A673 (cell line): ENCODE data around the gene PHACTR3. TPM values are rescaled to one million over a fixed set of nuclear protein-coding genes. Genes with fewer than 3 reads are reported as not detected.

Experiments used
- BruUV-seq: library from RNA; stranded (reverse); fragments of 400-500 nt; replicated peaks from 2 replicates; lab custom pipeline; 2021; lab: Mats Ljungman, UMichigan
- CTCF ChIA-PET: fragments of 300-600 bp; sonication (Branson Sonifier 250); formaldehyde crosslinking; loops from one replicate; lab custom pipeline; 2022; ENCODE audit warnings: antibody characterized with exemption; lab: Charles Lee
- POLR2A ChIA-PET: fragments of 300-600 bp; sonication (Branson Sonifier 250); formaldehyde crosslinking; loops from one replicate; lab custom pipeline; 2022; ENCODE audit warnings: antibody characterized with exemption; ENCODE audit not compliant: low non-redundant PET; lab: Charles Lee
- DNase-seq: peaks from one replicate; pipeline ENCODE4 v3.0.0-alpha.2; 2015; ENCODE audit warnings: low spot score
- H3K27ac ChIP-seq: fragments of 200-600 bp; sonication (generic); 2 replicates; pipeline ENCODE4 v1.5.1; 2016; ENCODE audit warnings: mixed run types, low read depth, mild to moderate bottlenecking, mixed read lengths, antibody characterized with exemption, low read length; ENCODE audit not compliant: poor library complexity, severe bottlenecking
- H3K27me3 ChIP-seq: fragments of 200-600 bp; sonication (generic); replicated peaks from 2 replicates; pipeline ENCODE4 v1.6.1; 2017; ENCODE audit warnings: mixed run types, low read depth, mild to moderate bottlenecking, mixed read lengths, antibody characterized with exemption, low read length; ENCODE audit not compliant: insufficient read depth, poor library complexity
- H3K36me3 ChIP-seq: fragments of 200-600 bp; sonication (generic); 2 replicates; pipeline ENCODE4 v1.6.1; 2016; ENCODE audit warnings: mixed run types, mild to moderate bottlenecking, mixed read lengths, antibody characterized with exemption, low read length; ENCODE audit not compliant: insufficient read depth, poor library complexity, severe bottlenecking
- H3K4me1 ChIP-seq: fragments of 200-600 bp; sonication (generic); 2 replicates; pipeline ENCODE4 v1.6.1; 2017; ENCODE audit warnings: mixed run types, mild to moderate bottlenecking, mixed read lengths, antibody characterized with exemption, low read length; ENCODE audit not compliant: insufficient read depth, poor library complexity, severe bottlenecking
- H3K4me3 ChIP-seq: fragments of 200-600 bp; sonication (generic); 2 replicates; pipeline ENCODE4 v1.5.1; 2016; ENCODE audit warnings: low read depth, mixed run types, mild to moderate bottlenecking, mixed read lengths, low read length; ENCODE audit not compliant: poor library complexity, severe bottlenecking
- H3K9me3 ChIP-seq: fragments of 200-600 bp; sonication (generic); 2 replicates; pipeline ENCODE4 v1.6.1; 2016; ENCODE audit warnings: mixed run types, low read depth, mild to moderate bottlenecking, mixed read lengths, antibody characterized with exemption, low read length; ENCODE audit not compliant: poor library complexity, severe bottlenecking
- CTCF ChIP-seq: fragments of 300-800, 200-600 bp; sonication (generic); conservative IDR thresholded peaks from 2 replicates; pipeline ENCODE4 v1.5.1; 2017; ENCODE audit warnings: low read depth, mild to moderate bottlenecking, antibody characterized with exemption, low read length, moderate library complexity, mixed read lengths
- EZH2 ChIP-seq: fragments of 200-600 bp; sonication (generic); IDR thresholded peaks from 2 replicates; pipeline ENCODE4 v1.6.1; 2017; ENCODE audit warnings: borderline replicate concordance, low read depth, mild to moderate bottlenecking, mixed read lengths, antibody characterized with exemption, low read length; ENCODE audit not compliant: poor library complexity, severe bottlenecking
- intact Hi-C: fragments of 100-400 bp; cut with micrococcal nuclease; formaldehyde crosslinking; loops from one replicate; pipeline ENCODE4 v1.10.0; 2022; ENCODE audit not compliant: unreplicated experiment
- total RNA-seq: library from RNA; stranded (reverse); gene quantifications from 2 replicates; pipeline ENCODE4 v1.2.3, GENCODE V29; 2021

The PHACTR3 gene
- total RNA-seq, 1 experiment from 2014 or later = 0.17 TPM

- intact Hi-C loops = no loop called here
- no peak for DNase-seq
- H3K9me3 ChIP-seq = no peaks in the 10 kb centered on the region
- H3K4me1 ChIP-seq = no peaks in the 10 kb centered on the region
- ChIA-PET POLR2A (no interaction called here), CTCF (no interaction called here)
- no peak overlapping the region for H3K4me3 ChIP-seq
- TF ChIP-seq CTCF (no peak), EZH2 (no peak)
- no TSS peak for BruUV-seq
- H3K27ac ChIP-seq = no peak overlapping the region
- H3K36me3 ChIP-seq = no peaks in the 10 kb centered on the region
- peaks cover 72% of the 10 kb centered on the region for H3K27me3 ChIP-seq
These were observed 92.1 kb downstream of the PHACTR3 start for GRCh38 chr20:59696476-59696875.

- intact Hi-C loops = no loop called here
- no peaks in the 10 kb centered on the region for H3K9me3 ChIP-seq
- CTCF ChIA-PET = no interaction called here
- peaks cover 70% of the 10 kb centered on the region for H3K27me3 ChIP-seq
- POLR2A ChIA-PET = no interaction called here
- no peak overlapping the region for H3K4me3 ChIP-seq
- no peaks in the 10 kb centered on the region for H3K36me3 ChIP-seq
- no peak overlapping the region for H3K27ac ChIP-seq
- DNase-seq = no peak
- H3K4me1 ChIP-seq = no peaks in the 10 kb centered on the region
- BruUV-seq = no TSS peak
- TF ChIP-seq EZH2 (no peak), CTCF (no peak)
These were observed 92.7 kb downstream of the PHACTR3 start for GRCh38 chr20:59697068-59697467.

- intact Hi-C loops = no loop called here
- ChIA-PET POLR2A (no interaction called here), CTCF (no interaction called here)
- peaks cover 76% of the 10 kb centered on the region for H3K27me3 ChIP-seq
- BruUV-seq = no TSS peak
- no peak for TF ChIP-seq EZH2
- TF ChIP-seq CTCF = no peak
- DNase-seq = no peak
- H3K36me3 ChIP-seq = no peaks in the 10 kb centered on the region
- H3K9me3 ChIP-seq = no peaks in the 10 kb centered on the region
- H3K4me1 ChIP-seq = no peaks in the 10 kb centered on the region
- no peak overlapping the region for H3K27ac ChIP-seq
- no peak overlapping the region for H3K4me3 ChIP-seq
These were observed 94.3 kb downstream of the PHACTR3 start for GRCh38 chr20:59698598-59698997.
